Fibroblast of skin of scalp (primary cell): ENCODE measurements around the gene CPM.

ENCODE experiments used
- DNase-seq: peaks from one replicate; pipeline ENCODE4 v3.0.0-alpha.2; 2013

Gene CPM

GRCh38 chr12:68904351-68904962 is 28.5 kb downstream of the CPM start:
- no peak for DNase-seq

GRCh38 chr12:68903511-68903910 is 29.5 kb downstream of the CPM start:
- no peak for DNase-seq

GRCh38 chr12:68901551-68901950 is 31.4 kb downstream of the CPM start:
- no peak for DNase-seq

GRCh38 chr12:68901145-68901544 is 31.8 kb downstream of the CPM start:
- DNase-seq: no peak

- no peak for DNase-seq
Measured at GRCh38 chr12:68900241-68900640, 32.7 kb downstream of the CPM start.

GRCh38 chr12:68899251-68899771 is 33.7 kb downstream of the CPM start:
- peak; percentile 94 for DNase-seq

- DNase-seq: no peak
Measured at GRCh38 chr12:68896881-68897540, 36.0 kb downstream of the CPM start.

- no peak for DNase-seq
Measured at GRCh38 chr12:68894276-68894855, 38.6 kb downstream of the CPM start.

- DNase-seq: no peak
Measured at GRCh38 chr12:68893741-68894140, 39.2 kb downstream of the CPM start.

GRCh38 chr12:68893201-68893600 is 39.8 kb downstream of the CPM start:
- no peak for DNase-seq

GRCh38 chr12:68891141-68891540 is 41.8 kb downstream of the CPM start:
- no peak for DNase-seq

GRCh38 chr12:68890701-68891113 is 42.3 kb downstream of the CPM start:
- DNase-seq: no peak

GRCh38 chr12:68888243-68888642 is 44.7 kb downstream of the CPM start:
- no peak for DNase-seq

- DNase-seq: no peak
Measured at GRCh38 chr12:68887641-68888040, 45.3 kb downstream of the CPM start.

- DNase-seq: no peak
Measured at GRCh38 chr12:68886636-68887572, 46.1 kb downstream of the CPM start.

- DNase-seq: no peak
Measured at GRCh38 chr12:68885381-68885780, 47.6 kb downstream of the CPM start.

- no peak for DNase-seq
Measured at GRCh38 chr12:68884251-68884650, 48.7 kb downstream of the CPM start.

GRCh38 chr12:68883151-68883550 is 49.8 kb downstream of the CPM start:
- no peak for DNase-seq

GRCh38 chr12:68882251-68882964 is 50.6 kb downstream of the CPM start:
- no peak for DNase-seq

GRCh38 chr12:68880660-68881325 is 52.2 kb downstream of the CPM start:
- no peak for DNase-seq

- DNase-seq: no peak
Measured at GRCh38 chr12:68878846-68879245, 54.1 kb downstream of the CPM start.

GRCh38 chr12:68878283-68878682 is 54.7 kb downstream of the CPM start:
- DNase-seq: no peak
